Prostate gland (tissue), 2 donors: ENCODE measurements around the gene VWA3A.

Source experiments
- CTCF ChIP-seq, 4 experiments: fragments of 200-600 bp in 2 of 4; fragments of 450-650 bp in 2 of 4; sonication (generic) in 2 of 4; IDR thresholded peaks; 1 replicate in 3 of 4; 2 replicates in 1 of 4; pipeline ENCODE4 v1.5.1; 2016 to 2019; ENCODE audit warnings: antibody characterized with exemption in 4 of 4, mild to moderate bottlenecking in 2 of 4, moderate library complexity in 2 of 4
- POLR2A ChIP-seq: fragments of 450-650 bp; IDR thresholded peaks from one replicate; pipeline ENCODE4 v1.6.1; 2016; ENCODE audit warnings: antibody characterized with exemption, mild to moderate bottlenecking
- POLR2AphosphoS5 ChIP-seq: sonication (generic); formaldehyde crosslinking; IDR thresholded peaks from one replicate; pipeline ENCODE4 v1.6.1; 2017; ENCODE audit warnings: antibody characterized with exemption

GRCh38 chr16:22163806-22164205 is 71.5 kb downstream of the VWA3A start:
- TF ChIP-seq POLR2A = no peak
- TF ChIP-seq POLR2AphosphoS5 = no peak
- no peak for TF ChIP-seq CTCF (IDR thresholded peaks at IDR 0.05)
